GM21423 (cell line): ENCODE data around the gene MCF2L.

Experiments used
- ATAC-seq: cut with Tn5 transposase; IDR thresholded peaks from one replicate; pipeline ENCODE4 v1.9.1; 2021; ENCODE audit warnings: mild to moderate bottlenecking, moderate library complexity; ENCODE audit not compliant: unreplicated experiment

Gene MCF2L

GRCh38 chr13:113080901-113081521 lies 112.0 kb downstream of the MCF2L start:
- ATAC-seq, result no peak

GRCh38 chr13:113082198-113083021 lies 113.4 kb downstream of the MCF2L start:
- no peak for ATAC-seq

GRCh38 chr13:113083022-113083373 lies 114.0 kb downstream of the MCF2L start:
- no peak for ATAC-seq

- ATAC-seq, result no peak
Measured at GRCh38 chr13:113083402-113084061, 114.5 kb downstream of the MCF2L start.

- ATAC-seq, result no peak
Measured at GRCh38 chr13:113084094-113084942, 115.3 kb downstream of the MCF2L start.

- no peak for ATAC-seq
Measured at GRCh38 chr13:113084943-113085540, 116.0 kb downstream of the MCF2L start.

GRCh38 chr13:113086031-113086750 lies 117.2 kb downstream of the MCF2L start:
- ATAC-seq, result no peak

- no peak for ATAC-seq
Measured at GRCh38 chr13:113086991-113087922, 118.2 kb downstream of the MCF2L start.

- ATAC-seq, result no peak
Measured at GRCh38 chr13:113087923-113088690, 119.1 kb downstream of the MCF2L start.

GRCh38 chr13:113088691-113089020 lies 119.6 kb downstream of the MCF2L start:
- no peak for ATAC-seq

GRCh38 chr13:113089693-113090414 lies 120.8 kb downstream of the MCF2L start:
- no peak for ATAC-seq

- ATAC-seq, result no peak
Measured at GRCh38 chr13:113090415-113090770, 121.4 kb downstream of the MCF2L start.

GRCh38 chr13:113090806-113091205 lies 121.8 kb downstream of the MCF2L start:
- no peak for ATAC-seq

- ATAC-seq, result no peak
Measured at GRCh38 chr13:113091211-113091771, 122.3 kb downstream of the MCF2L start.

GRCh38 chr13:113091891-113092775 lies 123.1 kb downstream of the MCF2L start:
- ATAC-seq, result no peak

GRCh38 chr13:113092776-113093579 lies 124.0 kb downstream of the MCF2L start:
- no peak for ATAC-seq
